ENCODE results near the gene HMMR.

- TF ChIP-seq CTCF (conservative IDR thresholded peaks at IDR 0.05 in 1 of 2, IDR thresholded peaks at IDR 0.05 in 1 of 2; ENCODE audit: extremely low read depth in 1 of 2, insufficient read depth in 1 of 2, low read depth in 1 of 2, low read length in 2 of 2) (no peak), EZH2 (IDR thresholded peaks at IDR 0.05; ENCODE audit: borderline replicate concordance, low read length) (no peak)
These were observed 80.3 kb downstream of the HMMR start for GRCh38 chr5:163540696-163541095.
